ENCODE results near the gene MARK4.
A peak's percentile ranks its signal among the peaks of the same experiment; 100 is the strongest.
"Not testable (repeated sequence)": the region's sequence is repeated elsewhere in the genome, so short reads cannot be mapped to it uniquely, and the experiment has no call there.

The MARK4 gene

GRCh38 chr19:45306518-45307027, 55.5 kb downstream of the MARK4 start:
- peak; percentile 44 for DNase-seq

DNA sequence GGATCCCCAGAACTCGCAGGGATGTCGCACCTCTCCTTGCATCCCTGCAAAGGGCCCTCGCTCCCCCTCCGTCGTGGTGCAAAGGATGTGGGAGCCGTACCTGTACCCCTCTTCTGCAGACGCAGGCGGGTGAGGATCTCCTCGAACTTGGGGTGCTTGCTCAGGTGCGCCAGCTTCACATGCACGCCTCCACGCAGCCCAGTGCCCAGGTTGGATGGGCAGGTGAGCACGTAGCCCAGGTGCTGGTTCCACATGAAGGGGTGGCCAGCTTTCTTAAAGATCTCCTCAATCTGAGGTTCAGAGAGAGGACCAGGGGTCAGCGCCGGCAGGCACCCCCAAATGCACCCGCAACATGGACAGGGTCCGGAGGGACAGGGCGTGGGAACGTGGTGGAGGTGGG, 56.3 kb downstream of the MARK4 start:
- DNase-seq = no peak

GRCh38 chr19:45309322-45309721, 58.3 kb downstream of the MARK4 start:
- DNase-seq = not testable (repeated sequence)

DNA sequence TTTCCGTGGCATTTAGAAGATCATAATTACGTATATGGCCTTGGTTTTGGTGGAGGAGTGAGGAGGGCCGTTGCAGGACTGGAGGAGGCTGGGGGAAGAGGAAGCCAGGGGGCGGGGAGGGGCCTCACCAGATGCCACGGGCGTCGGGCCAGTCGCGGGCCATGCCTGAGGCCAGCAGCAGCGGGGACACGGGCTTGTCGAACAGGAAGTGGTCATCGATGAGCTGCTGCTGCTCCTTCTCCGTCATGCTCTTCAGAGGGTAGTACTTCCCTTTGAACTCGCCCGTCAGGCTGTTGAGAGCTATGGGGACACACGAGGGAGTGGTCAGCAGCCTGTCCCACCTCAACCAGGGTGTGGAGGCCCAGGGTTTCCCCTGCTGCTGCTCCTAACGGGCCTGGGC, 60.5 kb downstream of the MARK4 start:
- DNase-seq = no peak

DNA sequence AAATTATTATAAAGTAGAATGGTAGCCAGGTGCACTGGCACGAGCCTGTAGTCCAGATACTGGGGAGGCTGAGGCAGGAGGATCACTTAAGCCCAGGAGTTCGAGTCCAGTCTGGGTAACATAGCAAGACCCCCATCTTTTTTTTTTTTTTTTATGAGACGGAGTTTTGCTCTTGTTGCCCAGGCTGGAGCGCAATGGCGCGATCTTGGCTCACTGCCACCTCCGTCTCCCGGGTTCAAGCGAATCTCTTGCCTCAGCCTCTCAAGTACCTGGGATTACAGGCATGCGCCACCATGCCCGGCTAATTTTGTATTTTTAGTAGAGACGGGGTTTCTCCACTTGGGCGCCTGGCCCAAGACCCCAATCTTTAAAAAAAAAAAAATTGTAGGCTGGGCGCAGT, 61.2 kb downstream of the MARK4 start:
- DNase-seq = not testable (repeated sequence)

DNA sequence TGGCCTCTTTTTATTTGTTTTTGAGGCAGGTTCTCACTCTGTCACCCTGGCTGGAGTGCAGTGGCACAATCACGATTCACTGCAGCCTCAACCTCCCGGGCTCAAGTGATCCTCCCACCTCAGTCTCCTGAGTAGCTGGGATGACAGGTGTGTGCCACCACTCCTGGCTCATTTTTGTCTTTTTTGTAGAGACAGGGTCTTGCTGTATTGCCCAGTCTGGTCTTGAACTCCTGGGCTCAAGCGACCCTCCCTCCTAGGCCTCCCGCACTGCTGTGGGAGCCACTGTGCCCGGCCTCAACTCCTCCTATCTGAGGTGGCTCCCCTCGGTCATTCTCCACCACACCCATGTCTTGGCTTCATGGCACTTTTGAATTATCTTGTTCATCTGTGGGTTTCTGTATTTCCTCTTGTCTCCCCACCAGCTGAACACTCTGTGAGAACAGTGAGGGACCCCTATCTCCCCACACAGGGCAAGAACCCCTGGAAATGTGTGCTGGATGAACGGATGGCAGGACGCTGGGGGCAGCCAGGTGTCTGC, 63.7 kb downstream of the MARK4 start:
- no peak for DNase-seq

DNA sequence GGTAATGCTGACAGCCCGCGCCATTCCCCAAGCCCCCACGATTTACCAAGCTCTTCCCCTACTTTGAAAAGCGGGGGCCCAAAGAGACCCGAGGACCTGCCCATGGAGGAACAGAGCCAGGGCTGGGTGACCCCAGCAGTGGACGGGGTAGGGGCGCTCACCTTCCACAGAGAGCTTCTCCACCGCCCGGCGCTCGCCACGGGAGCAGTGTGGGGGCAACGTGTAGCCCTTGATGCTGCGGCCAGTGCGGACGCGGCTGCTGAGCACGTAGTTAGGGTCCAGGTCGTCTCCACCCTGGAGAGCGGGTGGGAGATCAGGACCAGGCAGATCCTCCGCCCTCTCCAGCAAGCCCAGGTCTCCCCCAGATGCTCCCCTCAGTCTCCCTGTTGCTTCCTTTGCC, 64.2 kb downstream of the MARK4 start:
- DNase-seq = no peak

DNA sequence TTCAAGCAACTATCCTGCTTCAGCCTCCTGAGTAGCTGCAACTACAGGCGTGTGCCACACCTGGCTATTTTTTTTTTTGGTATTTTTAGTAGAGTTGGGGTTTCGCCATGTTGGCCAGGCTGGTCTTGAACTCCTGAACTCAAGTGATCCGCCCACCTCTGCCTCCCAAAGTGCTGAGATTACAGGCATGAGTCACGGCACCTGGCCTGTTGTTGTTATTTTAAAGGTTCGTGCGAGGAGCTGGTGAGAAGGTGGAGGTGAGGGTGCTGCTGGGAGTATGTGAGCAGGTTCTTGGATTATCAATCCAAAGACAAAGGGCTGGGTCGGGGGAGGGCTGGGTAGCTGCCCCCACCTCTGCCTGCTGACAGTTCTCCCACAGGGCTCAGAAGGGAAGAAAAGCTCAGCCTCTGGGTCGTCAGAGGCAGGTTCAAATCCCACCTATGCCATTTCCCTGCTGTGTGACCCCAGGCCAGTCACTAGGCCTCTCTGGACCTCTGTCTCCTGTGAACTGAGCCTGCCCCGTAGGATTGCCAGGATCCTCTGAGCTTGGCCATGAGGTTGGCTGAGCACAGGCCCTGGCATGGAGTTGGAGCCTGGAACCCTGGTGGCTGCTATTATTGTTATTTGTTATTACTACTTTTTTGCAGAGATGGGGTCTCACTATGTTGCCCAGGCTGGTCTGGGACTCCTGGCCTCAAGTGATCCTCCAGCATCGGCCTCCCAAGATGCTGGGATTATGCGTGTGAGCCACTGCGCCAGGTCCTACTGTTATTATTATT, 70.1 kb downstream of the MARK4 start:
- no peak for DNase-seq

GRCh38 chr19:45321848-45322247, 70.8 kb downstream of the MARK4 start:
- no peak for DNase-seq

GRCh38 chr19:45322311-45322710, 71.2 kb downstream of the MARK4 start:
- no peak for DNase-seq

GRCh38 chr19:45322744-45323281, 71.7 kb downstream of the MARK4 start, which contains the start of gene CKM:
Gene CKM, minus strand, starts transcription at chr19:45322875. Its CDS starts 3,162 bp downstream, at chr19:45319713.
- no peak for DNase-seq

DNA sequence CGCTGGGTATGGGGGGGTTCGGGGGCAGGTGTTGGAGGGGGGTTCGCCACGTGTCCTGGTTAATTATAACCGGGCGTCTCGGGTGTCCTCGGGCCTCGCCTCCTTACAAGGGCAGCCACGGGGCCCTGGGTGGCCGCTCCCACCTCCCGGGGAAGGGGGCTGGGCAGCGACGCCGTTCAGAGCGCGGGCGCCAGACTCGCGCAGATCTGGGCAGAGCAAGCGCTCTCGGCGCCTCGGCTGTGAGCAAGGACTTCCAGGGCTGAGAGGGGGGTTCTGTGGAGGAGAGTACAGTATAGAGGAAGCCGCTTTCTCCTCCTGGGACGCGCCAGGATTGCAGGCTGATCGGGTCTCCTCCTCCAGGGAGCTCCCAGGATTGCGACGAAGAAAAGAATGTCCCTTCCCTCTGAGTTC, 72.6 kb downstream of the MARK4 start:
- no peak for DNase-seq

DNA sequence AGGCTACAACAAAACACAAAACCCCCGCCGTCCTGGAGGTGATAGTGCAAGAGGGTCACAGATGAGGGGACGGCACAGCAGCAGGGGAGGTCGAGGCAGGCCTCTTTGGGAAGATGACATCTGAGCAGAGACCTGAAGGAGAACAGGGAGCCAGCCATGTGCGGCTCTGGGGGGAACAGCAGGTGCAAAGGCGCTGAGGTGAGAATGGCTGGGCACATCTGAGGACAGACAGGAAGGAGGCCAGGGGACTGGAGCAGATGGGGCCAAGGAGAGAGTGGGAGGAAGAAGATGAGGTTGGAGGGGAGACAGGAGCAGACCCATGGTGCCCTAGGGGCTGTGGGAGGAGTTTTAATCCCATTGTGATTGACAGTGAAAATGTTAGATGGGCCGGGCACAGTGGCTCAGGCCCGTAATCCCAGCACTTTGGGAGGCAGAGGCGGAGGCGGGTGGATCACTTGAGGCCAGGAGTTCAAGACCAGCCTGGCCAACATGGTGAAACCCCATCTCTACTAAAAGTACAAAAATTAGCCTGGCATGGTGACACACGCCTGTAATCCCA, 73.4 kb downstream of the MARK4 start:
- DNase-seq = no peak

DNA sequence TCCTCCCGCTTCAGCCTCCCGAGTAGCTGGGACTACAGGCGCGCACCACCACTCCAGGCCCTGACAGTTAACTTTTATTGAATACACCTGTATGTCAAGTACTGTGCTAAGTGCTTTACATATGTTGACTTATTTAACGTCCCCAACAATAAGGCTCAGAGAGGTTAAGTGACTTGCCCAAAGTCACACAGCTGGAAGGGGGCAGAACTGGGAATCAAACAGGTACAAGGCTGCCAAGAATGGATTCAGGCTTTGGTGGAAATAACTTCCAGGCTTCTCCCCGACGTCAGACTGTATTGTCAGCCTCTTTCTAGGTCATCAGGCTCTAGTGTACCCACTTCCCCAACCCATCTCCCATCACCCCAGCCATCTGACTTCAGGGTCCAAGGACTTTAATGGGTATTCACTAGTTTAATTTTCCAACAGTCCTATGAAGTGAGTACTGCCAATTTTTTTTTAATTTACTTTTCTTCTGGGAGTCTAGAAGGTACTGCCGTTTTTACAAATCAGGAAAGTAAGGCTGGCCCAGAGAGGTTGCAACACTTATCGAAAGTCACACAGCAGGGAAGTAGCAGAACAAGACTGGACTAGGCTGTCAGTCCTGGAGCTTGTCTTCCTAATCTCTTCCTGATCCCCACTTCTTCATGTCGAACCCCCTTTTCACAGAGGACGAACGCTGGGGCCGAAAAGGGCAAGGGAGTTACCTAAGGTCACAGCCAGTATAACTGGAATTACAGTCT, 76.5 kb downstream of the MARK4 start:
- no peak for DNase-seq

DNA sequence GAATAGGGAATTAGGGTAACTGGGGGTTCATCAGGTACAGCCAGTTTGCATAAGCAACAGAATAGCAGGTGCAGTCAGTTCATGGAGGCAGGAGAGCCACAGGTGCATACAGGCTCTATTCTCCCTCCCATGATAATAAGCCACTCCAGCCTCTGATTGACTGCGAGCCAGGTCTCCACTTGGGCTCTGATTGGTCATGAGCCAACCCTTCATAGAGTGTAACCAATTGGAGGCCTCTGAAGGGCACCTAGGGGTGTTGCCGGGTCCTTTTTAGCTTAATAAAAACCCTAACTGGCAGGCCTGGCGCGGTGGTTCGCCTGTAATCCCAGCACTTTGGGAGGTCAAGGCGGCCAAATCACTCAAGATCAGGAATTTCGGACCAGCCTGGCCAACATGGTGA, 80.3 kb downstream of the MARK4 start:
- peak; percentile 95 for DNase-seq

DNA sequence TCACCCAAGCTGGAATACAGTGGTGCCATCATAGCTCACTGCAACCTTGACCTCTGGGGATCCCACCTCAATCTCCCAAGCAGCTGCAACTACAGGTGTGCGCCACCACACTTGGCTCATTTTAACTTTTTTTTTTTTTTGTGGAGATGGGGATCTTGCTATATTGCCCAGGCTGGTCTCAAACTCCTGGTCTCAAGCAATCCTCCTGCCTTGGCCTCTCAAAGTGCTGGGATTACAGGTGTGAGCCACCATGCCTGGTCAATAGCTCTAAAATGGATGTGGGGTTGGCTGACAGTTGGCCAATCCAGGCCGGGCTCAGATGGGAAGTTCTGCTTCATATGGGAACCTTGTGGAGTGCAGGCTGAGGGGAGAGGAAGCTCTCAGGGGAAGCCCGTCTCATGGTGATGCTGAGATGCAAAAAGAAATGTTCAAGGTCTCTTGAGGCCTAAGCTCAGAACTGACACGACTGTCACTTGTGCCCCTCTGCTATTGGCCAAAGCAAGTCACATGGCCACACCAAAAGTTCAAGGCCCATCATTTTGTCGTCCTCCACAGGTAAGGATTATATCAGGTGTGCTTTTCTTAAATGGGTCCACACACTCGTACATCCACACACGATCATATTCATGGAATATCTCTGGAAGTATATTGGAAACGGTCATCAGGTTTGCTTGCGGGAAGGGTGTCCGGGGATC, 82.7 kb downstream of the MARK4 start:
- DNase-seq = no peak

- DNase-seq = not testable (repeated sequence)
Observed at GRCh38 chr19:45334881-45335280, 83.8 kb downstream of the MARK4 start.

DNA sequence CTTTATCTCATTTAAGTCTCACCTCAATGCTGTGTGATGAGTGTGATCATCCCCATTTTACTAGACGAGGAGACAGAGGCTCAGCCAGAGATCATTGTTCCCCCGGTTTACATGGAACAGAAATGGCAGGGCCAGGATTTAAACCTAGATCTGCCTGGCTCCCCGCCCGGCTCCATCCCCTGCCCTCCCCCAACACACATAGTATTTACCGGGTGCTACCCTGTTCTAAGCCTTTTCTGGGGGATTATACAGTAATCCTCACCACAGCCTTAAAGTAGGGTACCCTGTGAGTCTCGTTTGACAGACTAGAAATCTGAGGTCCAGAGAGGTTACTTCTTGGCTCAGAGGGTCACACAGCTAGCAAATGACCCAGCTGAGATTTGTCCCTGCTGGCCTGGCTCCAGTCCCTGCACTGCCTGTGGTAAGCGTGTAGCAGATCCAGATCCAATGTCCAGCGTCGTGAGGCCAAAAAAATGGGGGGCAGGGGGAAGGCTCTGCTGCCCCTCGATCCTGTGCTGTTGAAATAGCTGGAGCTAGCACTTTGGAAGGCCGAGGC, 85.7 kb downstream of the MARK4 start:
- no peak for DNase-seq

GRCh38 chr19:45339629-45340028, 88.6 kb downstream of the MARK4 start:
- DNase-seq = no peak

DNA sequence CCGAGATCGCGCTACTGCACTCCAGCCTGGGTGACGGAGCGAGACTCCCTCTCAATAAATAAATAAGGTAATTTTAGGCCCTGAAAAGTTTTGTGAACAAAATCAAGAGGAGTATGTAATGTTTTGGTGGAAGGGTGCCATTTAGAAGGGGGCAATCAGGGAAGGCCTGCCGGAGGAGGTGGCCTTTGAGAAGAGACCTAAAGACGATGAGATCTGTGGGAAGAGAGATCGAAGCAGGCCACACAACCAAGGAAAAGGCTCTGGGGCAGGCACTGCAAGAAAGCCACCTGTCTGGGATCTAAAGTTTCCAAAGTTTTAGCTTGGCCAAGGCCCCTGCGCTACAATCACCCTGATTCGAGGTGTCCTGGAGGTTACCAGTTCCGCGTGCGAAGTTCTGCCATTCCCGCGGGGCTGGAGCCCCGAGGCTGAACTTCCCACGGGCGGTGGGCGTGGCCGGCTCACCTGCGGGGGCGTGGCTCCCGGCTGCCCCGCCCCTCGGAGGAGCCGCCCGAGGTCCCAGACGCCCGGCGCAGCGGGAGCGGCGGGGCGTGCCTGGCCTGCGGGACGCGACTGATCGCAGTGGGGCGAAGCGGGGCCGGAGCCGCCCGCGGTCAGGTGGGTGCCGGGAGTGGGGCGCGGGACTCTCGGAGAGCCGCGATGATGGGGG, 89.3 kb downstream of the MARK4 start, which contains the start of gene KLC3:
Gene KLC3, plus strand, starts transcription at position 519 of the 667 bp plus-strand sequence. CDS start 4,792 bp downstream, outside the sequence.
- DNase-seq = no peak

DNA sequence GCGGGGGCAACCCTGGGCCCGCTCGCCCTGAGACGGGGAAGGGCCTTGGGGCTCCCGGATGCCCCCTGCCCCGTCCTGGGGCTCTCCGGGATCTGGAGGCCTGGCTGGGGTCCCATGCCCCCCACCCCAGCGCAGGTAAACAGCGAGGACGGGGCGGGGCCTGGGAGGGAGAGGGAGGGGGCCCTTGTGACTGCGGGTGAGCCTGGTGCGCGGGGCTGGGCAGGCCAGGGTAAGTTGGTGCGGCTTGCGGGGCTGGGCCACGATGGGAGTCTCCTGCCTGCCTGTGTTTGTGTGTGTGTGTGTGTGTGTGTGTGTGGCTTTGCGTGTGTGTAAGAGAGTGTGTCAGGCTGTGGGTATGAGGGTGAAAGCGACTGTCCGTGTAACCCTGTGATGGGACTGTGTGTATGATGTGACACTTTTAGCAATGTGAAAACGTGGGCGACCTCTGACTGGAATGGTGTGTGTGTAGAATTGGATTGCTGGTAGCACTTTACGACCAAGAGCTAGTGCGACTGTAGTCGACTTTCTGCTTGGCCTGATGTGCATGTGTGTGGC, 89.9 kb downstream of the MARK4 start:
- DNase-seq = no peak
